ENCODE data around the gene SETX. TPM values are rescaled to one million over a fixed set of nuclear protein-coding genes. Genes with fewer than 3 reads are reported as not detected.

Gene SETX
- total RNA-seq, 1 donor from 2014 or later = 49.7 TPM

- H3K4me3 Mint-ChIP-seq = no peak overlapping the region
- H3K27ac Mint-ChIP-seq = no peak overlapping the region
- H3K4me1 Mint-ChIP-seq = no peaks in the 10 kb centered on the region
- peaks cover 4% of the 10 kb centered on the region for H4K20me1 ChIP-seq (ENCODE audit: low read depth)
- H3K79me2 ChIP-seq (ENCODE audit: low read depth) = no peaks in the 10 kb centered on the region
- H3K9me3 ChIP-seq (ENCODE audit: low read depth) = no peaks in the 10 kb centered on the region
- no peak overlapping the region for H3K27ac ChIP-seq
- peaks cover 8% of the 10 kb centered on the region for H3F3A ChIP-seq (ENCODE audit: low read depth)
- H3K27me3 Mint-ChIP-seq (ENCODE audit: insufficient read depth, low read depth) = peaks cover 3% of the 10 kb centered on the region
- no peak overlapping the region for H3K4me2 ChIP-seq
- no peak overlapping the region for H3K9ac ChIP-seq
- H3K36me3 Mint-ChIP-seq = peaks cover 16% of the 10 kb centered on the region
- H3K27me3 ChIP-seq = no peaks in the 10 kb centered on the region
- no peak overlapping the region for H2AFZ ChIP-seq (replicated peaks)
- H3K36me3 ChIP-seq = no peaks in the 10 kb centered on the region
- no peak for DNase-seq (ENCODE audit: low spot score)
- no peaks in the 10 kb centered on the region for H3K9me3 Mint-ChIP-seq
- H3K4me1 ChIP-seq = no peaks in the 10 kb centered on the region
- TF ChIP-seq, protein P1, sequence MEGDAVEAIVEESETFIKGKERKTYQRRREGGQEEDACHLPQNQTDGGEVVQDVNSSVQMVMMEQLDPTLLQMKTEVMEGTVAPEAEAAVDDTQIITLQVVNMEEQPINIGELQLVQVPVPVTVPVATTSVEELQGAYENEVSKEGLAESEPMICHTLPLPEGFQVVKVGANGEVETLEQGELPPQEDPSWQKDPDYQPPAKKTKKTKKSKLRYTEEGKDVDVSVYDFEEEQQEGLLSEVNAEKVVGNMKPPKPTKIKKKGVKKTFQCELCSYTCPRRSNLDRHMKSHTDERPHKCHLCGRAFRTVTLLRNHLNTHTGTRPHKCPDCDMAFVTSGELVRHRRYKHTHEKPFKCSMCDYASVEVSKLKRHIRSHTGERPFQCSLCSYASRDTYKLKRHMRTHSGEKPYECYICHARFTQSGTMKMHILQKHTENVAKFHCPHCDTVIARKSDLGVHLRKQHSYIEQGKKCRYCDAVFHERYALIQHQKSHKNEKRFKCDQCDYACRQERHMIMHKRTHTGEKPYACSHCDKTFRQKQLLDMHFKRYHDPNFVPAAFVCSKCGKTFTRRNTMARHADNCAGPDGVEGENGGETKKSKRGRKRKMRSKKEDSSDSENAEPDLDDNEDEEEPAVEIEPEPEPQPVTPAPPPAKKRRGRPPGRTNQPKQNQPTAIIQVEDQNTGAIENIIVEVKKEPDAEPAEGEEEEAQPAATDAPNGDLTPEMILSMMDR (IDR thresholded peaks at IDR 0.05) = no peak
- no peak for TF ChIP-seq EZH2 (IDR thresholded peaks at IDR 0.05)
- TF ChIP-seq EZH2phosphoT487 (IDR thresholded peaks at IDR 0.05) = no peak
- H3K4me3 ChIP-seq = no peak overlapping the region
Observed at GRCh38 chr9:132267660-132268059, 87.1 kb downstream of the SETX start.

- Histone ChIP-seq H3K36me3 (no peaks in the 10 kb centered on the region), H3K9ac (no peak overlapping the region), H4K20me1 (ENCODE audit: low read depth) (peaks cover 4% of the 10 kb centered on the region), H3K27me3 (no peaks in the 10 kb centered on the region), H2AFZ (replicated peaks) (no peak overlapping the region), H3K27ac (no peak overlapping the region), H3K9me3 (ENCODE audit: low read depth) (no peaks in the 10 kb centered on the region), H3K4me2 (no peak overlapping the region), H3F3A (ENCODE audit: low read depth) (peaks cover 8% of the 10 kb centered on the region), H3K79me2 (ENCODE audit: low read depth) (no peaks in the 10 kb centered on the region), H3K4me1 (no peaks in the 10 kb centered on the region), H3K4me3 (no peak overlapping the region)
- no peak for TF ChIP-seq EZH2 (IDR thresholded peaks at IDR 0.05)
- TF ChIP-seq, protein P1 (IDR thresholded peaks at IDR 0.05) = no peak
- TF ChIP-seq EZH2phosphoT487 (IDR thresholded peaks at IDR 0.05) = no peak
- Mint-ChIP-seq H3K27ac (no peak overlapping the region), H3K4me1 (no peaks in the 10 kb centered on the region), H3K4me3 (no peak overlapping the region), H3K9me3 (no peaks in the 10 kb centered on the region), H3K36me3 (peaks cover 12% of the 10 kb centered on the region), H3K27me3 (ENCODE audit: insufficient read depth, low read depth) (peaks cover 3% of the 10 kb centered on the region)
- no peak for DNase-seq (ENCODE audit: low spot score)
Observed at GRCh38 chr9:132266017-132266416, 88.8 kb downstream of the SETX start.

DNA sequence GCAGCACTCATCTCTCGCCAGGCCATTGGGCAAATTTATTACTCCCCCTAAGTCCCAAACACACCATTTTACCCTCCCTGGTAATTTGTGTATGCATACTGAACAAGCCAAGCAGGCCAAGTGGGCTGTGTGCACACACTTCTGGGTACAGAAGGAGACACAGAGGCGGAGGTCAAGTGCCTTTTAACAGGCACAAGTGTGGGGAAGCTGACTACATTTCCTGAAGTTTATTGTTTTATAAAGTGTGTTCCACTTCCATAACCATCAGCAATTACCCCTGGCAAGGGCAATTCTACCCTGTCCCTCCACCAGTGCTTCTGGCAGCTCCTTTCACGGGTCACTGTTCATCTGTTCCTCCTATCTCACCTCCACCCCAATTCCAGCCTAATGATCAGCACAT lies 93.9 kb downstream of the SETX start:
- Mint-ChIP-seq H3K36me3 (peaks cover 5% of the 10 kb centered on the region), H3K27ac (no peak overlapping the region), H3K27me3 (ENCODE audit: insufficient read depth, low read depth) (peaks cover 9% of the 10 kb centered on the region), H3K9me3 (no peaks in the 10 kb centered on the region), H3K4me1 (peaks cover 3% of the 10 kb centered on the region), H3K4me3 (no peak overlapping the region)
- Histone ChIP-seq H3K9ac (no peak overlapping the region), H3K27ac (no peak overlapping the region), H3K27me3 (no peaks in the 10 kb centered on the region), H3K4me1 (no peaks in the 10 kb centered on the region), H2AFZ (replicated peaks) (no peak overlapping the region), H3K36me3 (no peaks in the 10 kb centered on the region), H3K4me2 (no peak overlapping the region), H3K9me3 (ENCODE audit: low read depth) (no peaks in the 10 kb centered on the region), H3K79me2 (ENCODE audit: low read depth) (no peaks in the 10 kb centered on the region), H3K4me3 (no peak overlapping the region), H4K20me1 (ENCODE audit: low read depth) (peaks cover 4% of the 10 kb centered on the region), H3F3A (ENCODE audit: low read depth) (peaks cover 4% of the 10 kb centered on the region)
- DNase-seq (ENCODE audit: low spot score) = no peak
- no peak for TF ChIP-seq EZH2 (IDR thresholded peaks at IDR 0.05)

GRCh38 chr9:132250324-132251262 lies 104.2 kb downstream of the SETX start:
- no peaks in the 10 kb centered on the region for H3K36me3 ChIP-seq

More at GRCh38 chr9:132250324-132251262, 104.2 kb downstream of the SETX start:
- H3K79me2 ChIP-seq (ENCODE audit: low read depth) = no peaks in the 10 kb centered on the region
- H3K4me2 ChIP-seq = no peak overlapping the region
- no peaks in the 10 kb centered on the region for H3K27me3 ChIP-seq
- no peaks in the 10 kb centered on the region for H3K4me1 Mint-ChIP-seq
- H3F3A ChIP-seq (ENCODE audit: low read depth) = no peaks in the 10 kb centered on the region
- no peak for DNase-seq (ENCODE audit: low spot score)
- peaks cover 23% of the 10 kb centered on the region for H3K9me3 Mint-ChIP-seq
- no peak overlapping the region for H2AFZ ChIP-seq (replicated peaks)
- H3K27ac ChIP-seq = no peak overlapping the region
- H3K27me3 Mint-ChIP-seq (ENCODE audit: insufficient read depth, low read depth) = peaks cover 12% of the 10 kb centered on the region
- H3K4me1 ChIP-seq = no peaks in the 10 kb centered on the region
- H3K27ac Mint-ChIP-seq = no peak overlapping the region
- no peak overlapping the region for H3K9ac ChIP-seq
- no peaks in the 10 kb centered on the region for H4K20me1 ChIP-seq (ENCODE audit: low read depth)
- TF ChIP-seq EZH2phosphoT487 (IDR thresholded peaks at IDR 0.05) (no peak), EZH2 (IDR thresholded peaks at IDR 0.05) (no peak)
- TF ChIP-seq, protein P1 (IDR thresholded peaks at IDR 0.05) = no peak
- peaks cover 11% of the 10 kb centered on the region for H3K9me3 ChIP-seq (ENCODE audit: low read depth)
- H3K36me3 Mint-ChIP-seq = peaks cover 2% of the 10 kb centered on the region
- no peak overlapping the region for H3K4me3 Mint-ChIP-seq
- H3K4me3 ChIP-seq = no peak overlapping the region
